ENCODE data around the gene APOO.

GRCh38 chrX:23815376-23815775, 92.4 kb downstream of the APOO start:
- TF ChIP-seq POLR2A (IDR thresholded peaks at IDR 0.05; ENCODE audit: low read depth, low read length) = no peak
- TF ChIP-seq TAF1 (IDR thresholded peaks at IDR 0.05; ENCODE audit: borderline replicate concordance, low read depth, low read length) = no peak
